Astrocyte (in vitro differentiated cells and primary cell): ENCODE measurements around the gene SORL1.

Experiments
- CTCF ChIP-seq: IDR thresholded peaks from 2 replicates; pipeline ENCODE4 v1.5.1; 2011; ENCODE audit warnings: low read depth, mild to moderate bottlenecking, inconsistent platforms, low read length, moderate library complexity; ENCODE audit not compliant: insufficient read depth
- EZH2 ChIP-seq: IDR thresholded peaks from 2 replicates; pipeline ENCODE4 v1.6.1; 2012; ENCODE audit warnings: mild to moderate bottlenecking, low read length, inconsistent platforms; ENCODE audit not compliant: insufficient read depth

- TF ChIP-seq EZH2 (no peak), CTCF (no peak)
Observed at GRCh38 chr11:121671283-121672168, 219.4 kb downstream of the SORL1 start.
